Thoracic aorta (tissue), 2 donors: Measurements from ENCODE around the gene RNF8. TPM values are rescaled to one million over a fixed set of nuclear protein-coding genes. Genes with fewer than 3 reads are reported as not detected.

ENCODE experiments used
- ATAC-seq: fragments of 150-250 bp; one replicate; pipeline ENCODE4 v1.8.0; 2017; ENCODE audit warnings: low read depth; ENCODE audit not compliant: insufficient number of reproducible peaks, low FRiP score
- DNase-seq: peaks from one replicate; pipeline ENCODE4 v3.0.0-alpha.2; 2020; ENCODE audit warnings: low spot score
- H3K27ac ChIP-seq, 2 donors: fragments of 200-600 bp; sonication (generic); 1 replicate in 1 of 2; 2 replicates in 1 of 2; pipeline ENCODE4 v1.5.1; 2016; ENCODE audit warnings: mild to moderate bottlenecking in 2 of 2, moderate library complexity in 2 of 2
- H3K27me3 ChIP-seq: fragments of 200-600 bp; sonication (generic); replicated peaks from 2 replicates; pipeline ENCODE4 v1.6.0; 2016; ENCODE audit warnings: mild to moderate bottlenecking; ENCODE audit not compliant: insufficient read depth
- H3K36me3 ChIP-seq: fragments of 200-600 bp; sonication (generic); one replicate; pipeline ENCODE4 v1.5.1; 2016
- H3K4me1 ChIP-seq, 2 donors: fragments of 200-600 bp; sonication (generic); 1 replicate in 1 of 2; 2 replicates in 1 of 2; pipeline versions ENCODE4 v1.5.1 to v1.6.0; 2016; ENCODE audit warnings: low read depth in 2 of 2, mild to moderate bottlenecking in 1 of 2; ENCODE audit not compliant: control insufficient read depth in 1 of 2
- H3K4me3 ChIP-seq: fragments of 200-600 bp; sonication (generic); 2 replicates; pipeline ENCODE4 v1.5.1; 2016; ENCODE audit warnings: mild to moderate bottlenecking
- H3K9me3 ChIP-seq: fragments of 200-600 bp; sonication (generic); 2 replicates; pipeline ENCODE4 v1.5.1; 2016
- CTCF ChIP-seq: fragments of 200-600 bp; sonication (generic); IDR thresholded peaks from one replicate; pipeline ENCODE4 v1.5.1; 2019; ENCODE audit warnings: antibody characterized with exemption
- total RNA-seq, 2 donors: library from RNA; depleted of rRNA; stranded (reverse); fragments of >200 nt; gene quantifications; one replicate each; pipeline versions ENCODE4 v1.1.0 to v1.2.3, GENCODE V29; 2016

Gene RNF8
- total RNA-seq, 2 donors from 2014 or later = 10.0 to 16.6 TPM

- Histone ChIP-seq H3K27ac (no peak overlapping the region), H3K4me1 (peaks cover under 1 to 4% of the 10 kb centered on the region in 2 donors), H3K27me3 (no peaks in the 10 kb centered on the region), H3K9me3 (no peaks in the 10 kb centered on the region), H3K36me3 (peaks cover 48% of the 10 kb centered on the region), H3K4me3 (no peak overlapping the region)
- no peak for TF ChIP-seq CTCF
- no peak for DNase-seq
- no peak for ATAC-seq
Observed at GRCh38 chr6:37313723-37314486, 39.9 kb upstream of the RNF8 start.

GRCh38 chr6:37314487-37315156 lies 39.2 kb upstream of the RNF8 start:
- no peak for TF ChIP-seq CTCF
- H3K27me3 ChIP-seq = no peaks in the 10 kb centered on the region
- no peaks in the 10 kb centered on the region for H3K9me3 ChIP-seq
- no peaks in the 10 kb centered on the region for H3K4me1 ChIP-seq
- H3K4me3 ChIP-seq = no peak overlapping the region
- no peak for ATAC-seq
- DNase-seq = no peak
- no peak overlapping the region for H3K27ac ChIP-seq
- peaks cover 48% of the 10 kb centered on the region for H3K36me3 ChIP-seq

- TF ChIP-seq CTCF = no peak
- ATAC-seq (no peak), DNase-seq (no peak)
- H3K4me1 ChIP-seq = no peaks in the 10 kb centered on the region
- peaks cover 48% of the 10 kb centered on the region for H3K36me3 ChIP-seq
- no peaks in the 10 kb centered on the region for H3K9me3 ChIP-seq
- H3K27me3 ChIP-seq = no peaks in the 10 kb centered on the region
- no peak overlapping the region for H3K4me3 ChIP-seq
- no peak overlapping the region for H3K27ac ChIP-seq
Observed at GRCh38 chr6:37315157-37315515, 38.6 kb upstream of the RNF8 start.

GRCh38 chr6:37316071-37316470 lies 37.7 kb upstream of the RNF8 start:
- peaks cover 48% of the 10 kb centered on the region for H3K36me3 ChIP-seq
- TF ChIP-seq CTCF = no peak

GRCh38 chr6:37317312-37318038 lies 36.3 kb upstream of the RNF8 start:
- no peak for ATAC-seq
- Histone ChIP-seq H3K27ac (no peak overlapping the region), H3K36me3 (peaks cover 48% of the 10 kb centered on the region), H3K27me3 (no peaks in the 10 kb centered on the region), H3K9me3 (no peaks in the 10 kb centered on the region), H3K4me1 (no peaks in the 10 kb centered on the region), H3K4me3 (no peak overlapping the region)
- no peak for DNase-seq
- no peak for TF ChIP-seq CTCF

More at GRCh38 chr6:37316071-37316470, 37.7 kb upstream of the RNF8 start:
- no peaks in the 10 kb centered on the region for H3K27me3 ChIP-seq
- H3K4me1 ChIP-seq = no peaks in the 10 kb centered on the region
- no peak overlapping the region for H3K27ac ChIP-seq
- no peaks in the 10 kb centered on the region for H3K9me3 ChIP-seq
- no peak for ATAC-seq
- H3K4me3 ChIP-seq = no peak overlapping the region
- DNase-seq = no peak
